Measurements from ENCODE around the gene MRPL58.

DNA sequence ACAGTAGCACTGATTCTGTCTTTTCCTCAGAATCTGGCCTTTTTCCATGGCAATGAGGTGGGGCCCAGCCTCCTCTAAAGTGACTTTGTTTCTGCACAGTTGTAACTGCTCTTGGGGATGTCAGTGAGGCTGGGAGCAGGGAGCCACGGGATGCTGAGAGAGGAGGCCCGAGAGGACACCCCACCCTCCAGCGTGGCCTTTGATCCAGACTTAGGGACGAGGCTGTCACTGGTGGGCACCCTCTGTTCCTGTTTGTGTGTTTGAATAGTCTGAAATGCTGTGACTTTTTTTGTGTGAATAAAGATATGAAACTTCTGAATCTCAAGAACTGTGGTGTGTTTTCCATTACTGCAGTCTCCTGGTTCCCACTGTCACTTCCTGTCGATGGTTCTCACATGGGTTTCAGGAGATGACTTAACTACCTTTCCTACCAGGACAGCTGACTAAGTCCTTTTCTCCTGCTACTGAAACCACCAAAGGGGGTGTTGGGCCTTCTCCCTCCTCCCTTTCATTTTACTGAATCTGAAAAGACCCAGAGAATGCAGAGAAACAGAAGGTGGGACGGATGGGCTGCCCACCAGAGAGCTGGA is 53.2 kb downstream of the MRPL58 start:
- TF ChIP-seq, protein P1, sequence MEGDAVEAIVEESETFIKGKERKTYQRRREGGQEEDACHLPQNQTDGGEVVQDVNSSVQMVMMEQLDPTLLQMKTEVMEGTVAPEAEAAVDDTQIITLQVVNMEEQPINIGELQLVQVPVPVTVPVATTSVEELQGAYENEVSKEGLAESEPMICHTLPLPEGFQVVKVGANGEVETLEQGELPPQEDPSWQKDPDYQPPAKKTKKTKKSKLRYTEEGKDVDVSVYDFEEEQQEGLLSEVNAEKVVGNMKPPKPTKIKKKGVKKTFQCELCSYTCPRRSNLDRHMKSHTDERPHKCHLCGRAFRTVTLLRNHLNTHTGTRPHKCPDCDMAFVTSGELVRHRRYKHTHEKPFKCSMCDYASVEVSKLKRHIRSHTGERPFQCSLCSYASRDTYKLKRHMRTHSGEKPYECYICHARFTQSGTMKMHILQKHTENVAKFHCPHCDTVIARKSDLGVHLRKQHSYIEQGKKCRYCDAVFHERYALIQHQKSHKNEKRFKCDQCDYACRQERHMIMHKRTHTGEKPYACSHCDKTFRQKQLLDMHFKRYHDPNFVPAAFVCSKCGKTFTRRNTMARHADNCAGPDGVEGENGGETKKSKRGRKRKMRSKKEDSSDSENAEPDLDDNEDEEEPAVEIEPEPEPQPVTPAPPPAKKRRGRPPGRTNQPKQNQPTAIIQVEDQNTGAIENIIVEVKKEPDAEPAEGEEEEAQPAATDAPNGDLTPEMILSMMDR (IDR thresholded peaks at IDR 0.05; ENCODE audit: insufficient read depth, low read length, poor library complexity, severe bottlenecking), result no peak
- TF ChIP-seq EZH2phosphoT487 (conservative IDR thresholded peaks at IDR 0.05; ENCODE audit: low read length), result no peak

Measured in SU-DHL-6 (cell line).